Astrocyte (in vitro differentiated cells and primary cell): ENCODE data around the gene OSTN. TPM values are rescaled to one million over a fixed set of nuclear protein-coding genes. Genes with fewer than 3 reads are reported as not detected.

Experiments used
- DNase-seq: peaks from one replicate; pipeline ENCODE4 v3.0.0-alpha.2; 2010; ENCODE audit warnings: low read depth
- FAIRE-seq: peaks from 2 replicates; lab custom pipeline; 2011; peaks lifted over from hg19 to GRCh38; lab: Jason Lieb, UNC
- H2AFZ ChIP-seq: 2 replicates; pipeline ENCODE4 v1.6.0; 2012; ENCODE audit warnings: low read depth, low read length, inconsistent platforms
- H3K27ac ChIP-seq: 2 replicates; pipeline ENCODE4 v1.5.1; 2011; ENCODE audit warnings: low read depth, low read length, inconsistent platforms
- H3K27me3 ChIP-seq: 2 replicates; pipeline ENCODE4 v1.6.0; 2011; ENCODE audit warnings: low read length, inconsistent platforms; ENCODE audit not compliant: insufficient read depth
- H3K36me3 ChIP-seq: 2 replicates; pipeline ENCODE4 v1.5.1; 2011; ENCODE audit warnings: low read length, inconsistent platforms; ENCODE audit not compliant: insufficient read depth
- H3K4me1 ChIP-seq: 2 replicates; pipeline ENCODE4 v1.5.1; 2011; ENCODE audit warnings: low read length, inconsistent platforms; ENCODE audit not compliant: insufficient read depth
- H3K4me2 ChIP-seq: 2 replicates; pipeline ENCODE4 v1.6.0; 2012; ENCODE audit warnings: low read length, inconsistent platforms
- H3K4me3 ChIP-seq: 2 replicates; pipeline ENCODE4 v1.5.1; 2011; ENCODE audit warnings: low read depth, mild to moderate bottlenecking, low read length, inconsistent platforms; ENCODE audit not compliant: insufficient read depth
- H3K79me2 ChIP-seq: 2 replicates; pipeline ENCODE4 v1.6.0; 2012; ENCODE audit warnings: mild to moderate bottlenecking, low read length, inconsistent platforms; ENCODE audit not compliant: insufficient read depth
- H3K9ac ChIP-seq: 2 replicates; pipeline ENCODE4 v1.6.0; 2012; ENCODE audit warnings: mild to moderate bottlenecking, low read length, inconsistent platforms
- H3K9me3 ChIP-seq: 2 replicates; pipeline ENCODE4 v1.5.1; 2012; ENCODE audit warnings: low read depth, mild to moderate bottlenecking, low read length, inconsistent platforms; ENCODE audit not compliant: insufficient read depth
- H4K20me1 ChIP-seq: 2 replicates; pipeline ENCODE4 v1.6.0; 2012; ENCODE audit warnings: low read length, inconsistent platforms; ENCODE audit not compliant: insufficient read depth
- H3K27ac Mint-ChIP-seq: one replicate; pipeline ENCODE4 v1.8.0; 2021; ENCODE audit warnings: mild to moderate bottlenecking, mixed read lengths; ENCODE audit not compliant: unreplicated experiment
- H3K27me3 Mint-ChIP-seq: one replicate; pipeline ENCODE4 v1.8.0; 2021; ENCODE audit warnings: low read depth, mixed read lengths; ENCODE audit not compliant: unreplicated experiment
- H3K36me3 Mint-ChIP-seq: one replicate; pipeline ENCODE4 v1.8.0; 2021; ENCODE audit warnings: low read depth, mixed read lengths; ENCODE audit not compliant: unreplicated experiment
- H3K4me1 Mint-ChIP-seq: one replicate; pipeline ENCODE4 v1.8.0; 2021; ENCODE audit warnings: low read depth, mixed read lengths; ENCODE audit not compliant: unreplicated experiment
- H3K4me3 Mint-ChIP-seq: one replicate; pipeline ENCODE4 v1.8.0; 2021; ENCODE audit warnings: mild to moderate bottlenecking, moderate library complexity, mixed read lengths; ENCODE audit not compliant: unreplicated experiment
- H3K9me3 Mint-ChIP-seq: one replicate; pipeline ENCODE4 v1.8.0; 2021; ENCODE audit warnings: mild to moderate bottlenecking, mixed read lengths; ENCODE audit not compliant: unreplicated experiment
- EZH2 ChIP-seq: IDR thresholded peaks from 2 replicates; pipeline ENCODE4 v1.6.1; 2012; ENCODE audit warnings: mild to moderate bottlenecking, low read length, inconsistent platforms; ENCODE audit not compliant: insufficient read depth
- total RNA-seq: library from RNA; stranded (reverse); gene quantifications from 2 replicates; pipeline ENCODE4 v1.2.1, GENCODE V29; 2021
- TF ChIP-seq, protein P1 (sequence below): IDR thresholded peaks from 2 replicates; pipeline ENCODE4 v1.5.1; 2011; ENCODE audit warnings: low read depth, mild to moderate bottlenecking, inconsistent platforms, low read length, moderate library complexity; ENCODE audit not compliant: insufficient read depth

Gene OSTN
- total RNA-seq, 1 donor from 2014 or later: not detected

DNA sequence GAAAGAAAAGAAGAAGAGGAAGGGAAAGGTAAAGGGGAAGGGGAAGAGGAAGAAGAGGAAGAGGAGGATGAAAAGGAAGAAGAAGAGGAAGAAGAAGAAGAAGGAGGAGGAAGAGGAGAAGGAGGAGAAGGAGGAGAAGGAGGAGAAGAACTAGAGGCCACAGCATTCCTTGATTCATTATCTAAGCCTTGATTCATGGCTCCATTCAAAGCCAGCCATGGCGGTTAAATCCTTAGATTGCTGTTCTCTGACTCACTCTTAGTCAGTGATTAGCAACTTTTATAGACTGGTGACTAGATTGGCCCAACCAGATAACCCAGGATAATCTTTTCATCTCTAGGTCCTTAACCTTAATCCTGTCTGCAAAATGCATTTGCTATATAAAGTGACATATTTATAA lies 47.6 kb downstream of the OSTN start:
- H3K9me3 Mint-ChIP-seq: no peaks in the 10 kb centered on the region
- no peaks in the 10 kb centered on the region for H3K36me3 ChIP-seq
- H3K9me3 ChIP-seq: no peaks in the 10 kb centered on the region
- peak overlapping the region; percentile 21 for H3K4me2 ChIP-seq
- DNase-seq (peak; percentile 85), FAIRE-seq (peak; percentile 73)
- no peak overlapping the region for H2AFZ ChIP-seq
- H3K36me3 Mint-ChIP-seq: no peaks in the 10 kb centered on the region
- no peaks in the 10 kb centered on the region for H3K27me3 Mint-ChIP-seq
- no peaks in the 10 kb centered on the region for H3K79me2 ChIP-seq
- no peaks in the 10 kb centered on the region for H3K27me3 ChIP-seq
- H3K9ac ChIP-seq: no peak overlapping the region
- peak overlapping the region; percentile 85 for H3K27ac Mint-ChIP-seq
- no peak overlapping the region for H3K4me3 ChIP-seq
- TF ChIP-seq EZH2: no peak
- TF ChIP-seq, protein P1, sequence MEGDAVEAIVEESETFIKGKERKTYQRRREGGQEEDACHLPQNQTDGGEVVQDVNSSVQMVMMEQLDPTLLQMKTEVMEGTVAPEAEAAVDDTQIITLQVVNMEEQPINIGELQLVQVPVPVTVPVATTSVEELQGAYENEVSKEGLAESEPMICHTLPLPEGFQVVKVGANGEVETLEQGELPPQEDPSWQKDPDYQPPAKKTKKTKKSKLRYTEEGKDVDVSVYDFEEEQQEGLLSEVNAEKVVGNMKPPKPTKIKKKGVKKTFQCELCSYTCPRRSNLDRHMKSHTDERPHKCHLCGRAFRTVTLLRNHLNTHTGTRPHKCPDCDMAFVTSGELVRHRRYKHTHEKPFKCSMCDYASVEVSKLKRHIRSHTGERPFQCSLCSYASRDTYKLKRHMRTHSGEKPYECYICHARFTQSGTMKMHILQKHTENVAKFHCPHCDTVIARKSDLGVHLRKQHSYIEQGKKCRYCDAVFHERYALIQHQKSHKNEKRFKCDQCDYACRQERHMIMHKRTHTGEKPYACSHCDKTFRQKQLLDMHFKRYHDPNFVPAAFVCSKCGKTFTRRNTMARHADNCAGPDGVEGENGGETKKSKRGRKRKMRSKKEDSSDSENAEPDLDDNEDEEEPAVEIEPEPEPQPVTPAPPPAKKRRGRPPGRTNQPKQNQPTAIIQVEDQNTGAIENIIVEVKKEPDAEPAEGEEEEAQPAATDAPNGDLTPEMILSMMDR: no peak
- H3K4me3 Mint-ChIP-seq: no peak overlapping the region
- H3K4me1 Mint-ChIP-seq: peaks cover 6% of the 10 kb centered on the region
- no peaks in the 10 kb centered on the region for H3K4me1 ChIP-seq
- no peak overlapping the region for H3K27ac ChIP-seq
- no peaks in the 10 kb centered on the region for H4K20me1 ChIP-seq

DNA sequence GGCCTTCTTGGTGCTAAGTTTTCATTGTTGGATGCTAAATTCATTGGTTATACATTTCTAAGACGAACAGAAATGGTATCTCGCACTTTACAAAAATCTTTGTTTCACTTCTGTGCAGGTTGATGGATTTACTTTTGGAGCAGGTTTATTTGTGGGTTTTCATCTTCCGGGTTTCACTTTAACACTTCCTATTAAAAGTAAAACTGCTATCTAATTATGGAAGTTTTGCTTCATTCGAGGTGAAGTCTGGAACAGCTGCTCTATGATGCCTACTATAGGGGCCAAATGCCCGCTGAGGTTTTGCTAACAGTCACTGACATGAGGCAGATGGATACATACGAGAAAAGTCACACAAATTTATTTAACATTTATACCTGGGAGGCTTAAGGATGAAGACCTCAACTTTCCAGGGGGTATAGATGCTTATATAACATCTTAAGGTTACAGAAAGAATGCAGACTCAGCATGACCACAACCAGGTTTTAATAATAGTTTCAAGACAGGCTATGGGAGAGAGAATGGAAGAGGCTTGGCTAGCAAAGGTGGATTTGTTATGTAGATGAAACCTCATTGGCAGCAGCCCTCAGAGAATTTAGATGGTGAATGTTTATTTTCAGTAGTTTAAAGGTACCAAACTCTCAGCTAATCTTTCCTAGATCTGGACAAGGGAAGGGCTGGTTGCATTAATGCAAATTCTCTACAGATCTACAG lies 54.2 kb downstream of the OSTN start:
- Histone ChIP-seq H3K27me3 (no peaks in the 10 kb centered on the region), H3K9ac (no peak overlapping the region), H3K79me2 (no peaks in the 10 kb centered on the region), H3K27ac (no peak overlapping the region), H4K20me1 (no peaks in the 10 kb centered on the region), H3K36me3 (no peaks in the 10 kb centered on the region), H3K4me2 (no peak overlapping the region), H3K4me1 (no peaks in the 10 kb centered on the region), H2AFZ (no peak overlapping the region), H3K4me3 (no peak overlapping the region), H3K9me3 (no peaks in the 10 kb centered on the region)
- no peaks in the 10 kb centered on the region for H3K9me3 Mint-ChIP-seq
- TF ChIP-seq EZH2: no peak
- TF ChIP-seq, protein P1: no peak
- no peak for DNase-seq
- H3K4me3 Mint-ChIP-seq: no peak overlapping the region
- no peaks in the 10 kb centered on the region for H3K27me3 Mint-ChIP-seq
- H3K36me3 Mint-ChIP-seq: no peaks in the 10 kb centered on the region
- no peak for FAIRE-seq
- peaks cover 10% of the 10 kb centered on the region for H3K4me1 Mint-ChIP-seq
- no peak overlapping the region for H3K27ac Mint-ChIP-seq
